HG03025 (cell line): ENCODE results near the gene MOB1B.
A peak's percentile ranks its signal among the peaks of the same experiment; 100 is the strongest.
"Not testable (repeated sequence)": the region's sequence is repeated elsewhere in the genome, so short reads cannot be mapped to it uniquely, and the experiment has no call there.

Experiments
- ATAC-seq: cut with Tn5 transposase; IDR thresholded peaks from one replicate; pipeline ENCODE4 v1.9.1; 2021; ENCODE audit warnings: mild to moderate bottlenecking, moderate library complexity; ENCODE audit not compliant: unreplicated experiment, low FRiP score

The MOB1B gene

DNA sequence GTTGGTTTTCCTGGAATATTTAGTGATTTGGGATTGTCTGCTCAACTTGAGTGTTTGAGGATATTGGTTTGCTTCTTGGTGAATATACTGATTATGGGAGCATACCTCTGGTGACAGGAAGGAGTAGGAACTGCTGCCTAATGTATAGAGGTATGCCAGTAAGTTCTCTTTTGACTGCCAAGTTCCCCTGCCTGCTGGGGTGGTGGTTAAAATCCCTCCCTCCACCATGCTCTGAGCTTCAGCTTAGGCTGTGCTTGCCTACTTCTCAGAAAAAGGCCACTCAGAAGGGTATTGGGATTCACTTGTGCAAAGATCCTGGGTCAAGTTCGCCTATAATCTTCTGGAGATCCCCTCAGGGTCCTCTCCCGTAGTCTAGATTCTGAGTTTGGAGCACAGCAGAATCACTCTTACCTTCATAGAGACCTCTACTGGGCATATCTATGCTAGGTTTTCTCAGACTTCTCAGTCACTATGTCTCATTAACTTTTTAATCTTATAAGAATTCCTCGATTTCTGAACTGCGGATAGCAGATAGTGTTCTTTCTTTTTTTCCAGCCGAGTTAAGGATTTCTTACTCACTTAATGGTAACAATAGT, 46.6 kb downstream of the MOB1B start:
- ATAC-seq, result no peak

DNA sequence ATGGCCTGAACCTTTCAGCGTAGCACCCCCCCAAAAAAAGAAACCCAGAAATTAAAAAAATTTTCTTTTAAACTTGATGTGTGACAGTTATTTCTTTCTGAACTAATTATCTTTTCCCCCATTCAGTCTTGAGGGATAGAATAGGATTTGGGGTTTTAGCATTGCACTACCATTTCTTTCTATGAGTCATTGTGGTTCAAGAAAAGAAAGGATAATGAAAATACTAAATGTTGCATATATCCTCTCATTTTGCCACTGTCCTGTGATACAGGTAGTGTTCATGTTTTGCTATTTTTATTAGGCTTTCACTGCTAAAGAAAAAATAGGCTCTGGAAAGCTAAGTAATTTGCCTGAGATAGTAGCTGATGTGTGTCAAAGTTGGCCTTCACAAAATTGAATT, 51.9 kb downstream of the MOB1B start:
- no peak for ATAC-seq

DNA sequence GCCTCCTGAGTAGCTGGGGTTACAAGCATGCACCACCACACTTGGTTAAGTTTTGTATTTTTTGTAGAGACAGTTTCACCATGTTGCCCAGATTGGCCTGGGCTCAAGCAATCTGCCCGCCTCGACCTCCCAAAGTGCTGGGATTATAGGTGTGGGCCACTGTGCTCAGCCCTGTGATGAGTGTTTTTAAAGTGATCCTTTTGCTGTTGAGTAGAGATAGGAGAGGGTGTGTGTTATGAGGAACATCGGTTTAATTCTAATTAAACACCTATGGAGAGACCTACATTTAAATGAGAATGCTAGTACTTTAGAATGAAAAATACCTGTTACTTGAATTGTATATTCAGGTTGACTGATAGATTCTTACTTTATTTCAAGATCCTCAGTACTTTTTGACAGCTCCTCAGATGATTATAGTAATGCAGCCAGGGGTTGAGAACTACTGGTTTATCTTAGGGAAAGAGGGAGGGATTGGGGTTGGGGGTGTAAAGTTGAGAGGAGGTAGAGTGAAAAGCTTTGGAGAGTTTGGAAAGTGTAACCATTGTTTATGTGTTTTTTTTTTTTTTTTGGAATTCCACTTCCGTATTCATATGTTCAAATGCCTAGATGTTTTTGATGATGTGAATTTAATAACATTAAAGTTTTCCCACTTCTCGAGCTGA, 54.5 kb downstream of the MOB1B start:
- no peak for ATAC-seq

DNA sequence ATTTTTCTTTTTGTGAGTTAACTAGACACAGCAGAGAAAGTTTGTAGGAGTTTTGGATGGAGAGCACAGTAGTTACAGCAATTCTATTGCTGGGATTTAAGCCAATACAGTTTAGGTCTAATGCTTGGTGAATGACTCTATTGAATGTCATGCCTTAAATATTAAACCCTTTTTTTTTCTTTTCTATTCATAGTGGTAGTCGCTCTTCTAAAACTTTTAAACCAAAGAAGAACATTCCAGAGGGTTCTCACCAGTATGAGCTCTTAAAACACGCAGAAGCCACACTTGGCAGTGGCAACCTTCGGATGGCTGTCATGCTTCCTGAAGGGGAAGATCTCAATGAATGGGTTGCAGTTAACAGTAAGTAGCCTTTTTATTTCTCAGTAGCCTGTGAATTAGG, 56.5 kb downstream of the MOB1B start:
- ATAC-seq, result no peak

DNA sequence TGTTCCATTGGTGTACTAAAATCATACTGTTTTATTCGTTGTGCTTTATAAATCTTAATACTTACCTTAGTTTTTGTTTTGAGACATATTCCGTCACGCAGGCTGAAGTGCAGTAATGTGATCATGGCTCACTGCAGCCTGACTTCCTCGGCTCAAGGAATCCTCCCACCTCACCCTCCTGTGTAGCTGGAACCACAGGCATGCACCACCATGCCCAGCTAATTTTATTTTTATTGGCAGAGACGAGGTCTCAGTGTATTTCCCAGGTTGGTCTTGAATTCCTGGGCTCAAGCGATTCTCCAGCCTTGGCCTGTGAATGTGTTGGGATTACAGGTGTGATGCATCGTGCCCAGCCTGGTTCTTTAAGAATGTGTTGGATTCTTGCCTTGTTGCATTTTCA, 66.9 kb downstream of the MOB1B start:
- no peak for ATAC-seq

DNA sequence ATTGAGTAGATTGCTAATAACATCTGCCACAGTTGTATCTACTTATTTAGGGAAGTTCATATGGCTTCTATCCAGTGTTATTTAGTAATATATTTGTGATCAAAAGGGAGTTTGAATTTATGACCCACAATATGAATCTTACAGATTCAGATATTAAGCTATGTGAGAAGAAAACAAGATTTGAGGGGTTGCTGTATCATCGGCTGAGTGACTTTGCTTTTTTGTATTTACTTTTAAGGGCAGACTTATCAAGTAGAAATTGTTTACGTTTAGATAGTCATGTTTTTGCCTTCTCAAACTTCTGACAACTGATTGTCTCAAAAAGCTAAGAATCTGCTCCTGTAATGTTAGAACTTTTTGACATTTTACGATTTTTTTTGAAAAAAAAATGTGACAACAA, 74.1 kb downstream of the MOB1B start:
- no peak for ATAC-seq

DNA sequence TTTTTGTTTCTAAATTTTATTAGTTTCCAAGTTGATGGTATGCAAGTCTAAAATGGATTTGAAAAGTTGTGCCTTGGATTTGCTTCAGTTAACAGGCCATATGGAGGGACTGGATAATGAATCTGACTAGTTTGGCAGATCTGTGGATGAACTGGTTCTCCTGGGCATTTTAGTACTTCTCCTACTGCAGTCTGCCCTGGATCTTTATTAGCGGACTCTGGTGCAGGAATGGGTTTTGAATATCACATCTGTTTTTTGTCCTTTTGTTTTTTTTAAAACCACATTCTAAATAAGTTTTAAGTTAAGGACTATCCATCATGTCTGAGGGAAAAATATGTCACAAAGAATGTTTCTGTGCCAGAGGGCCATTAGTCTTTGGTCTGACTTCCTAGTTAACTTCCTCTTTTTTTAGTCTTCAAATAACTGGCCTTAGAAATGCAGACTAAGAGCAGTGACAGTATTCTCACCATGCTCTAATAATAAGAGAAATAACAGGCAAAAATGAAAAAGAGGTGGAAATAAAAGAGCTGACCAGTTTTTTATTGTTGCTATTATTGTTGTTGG, 77.4 kb downstream of the MOB1B start:
- ATAC-seq, result no peak

DNA sequence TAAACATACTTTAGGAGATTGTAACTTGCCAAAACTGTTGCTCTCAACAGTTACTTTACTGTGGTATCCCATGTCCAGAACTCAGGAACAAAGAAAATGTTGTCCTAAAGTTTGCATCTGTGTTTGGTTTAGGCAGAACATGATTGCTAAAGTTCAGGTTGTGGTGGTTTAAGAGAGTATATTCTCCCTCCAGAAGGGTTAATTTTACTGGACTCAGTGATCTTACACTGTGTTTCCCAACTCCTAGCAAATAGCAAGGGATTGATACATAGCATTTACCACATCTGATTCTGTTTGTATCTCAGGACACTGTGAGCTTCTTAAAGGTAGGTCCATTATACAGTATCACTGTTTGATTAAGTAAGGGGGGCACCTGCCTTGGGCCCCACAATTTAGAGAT, 78.0 kb downstream of the MOB1B start:
- no peak for ATAC-seq

DNA sequence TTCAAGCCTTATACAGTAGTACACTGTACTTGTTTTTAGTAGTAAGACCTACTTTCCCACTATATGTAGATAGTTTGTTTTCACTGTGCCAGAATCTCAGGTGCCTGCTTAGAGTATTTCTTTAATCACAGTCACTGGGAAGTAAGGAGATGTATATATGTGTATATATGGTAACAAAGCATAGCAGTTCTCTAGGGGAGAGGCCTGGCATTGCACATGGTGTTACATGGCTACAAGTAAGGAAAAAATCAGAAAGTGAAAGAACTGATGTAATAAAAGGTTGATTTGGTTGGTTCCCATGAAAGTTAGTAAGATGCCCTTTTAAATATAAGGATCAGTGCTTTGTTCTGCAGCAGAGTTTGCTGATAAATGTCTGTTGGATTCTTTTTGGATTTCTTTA, 81.9 kb downstream of the MOB1B start:
- no peak for ATAC-seq

DNA sequence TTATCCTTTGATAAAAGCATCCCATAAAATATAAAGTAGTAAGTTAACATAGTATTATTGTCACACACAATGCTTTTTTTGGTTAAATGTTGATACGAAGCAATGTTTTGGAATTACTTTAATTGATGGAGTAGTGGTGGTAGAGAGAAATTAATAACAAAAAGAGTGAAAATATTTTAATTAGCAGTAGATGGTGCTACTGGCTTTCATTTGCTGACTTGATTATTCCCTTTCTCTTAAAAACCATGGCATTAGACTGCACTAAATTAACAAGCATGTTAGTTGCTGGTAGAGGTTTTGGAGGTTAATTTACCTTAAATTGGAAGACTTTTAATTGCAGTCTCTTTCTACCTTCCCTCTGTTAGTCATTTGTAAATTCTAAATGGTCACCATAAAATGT, 82.4 kb downstream of the MOB1B start:
- no peak for ATAC-seq

DNA sequence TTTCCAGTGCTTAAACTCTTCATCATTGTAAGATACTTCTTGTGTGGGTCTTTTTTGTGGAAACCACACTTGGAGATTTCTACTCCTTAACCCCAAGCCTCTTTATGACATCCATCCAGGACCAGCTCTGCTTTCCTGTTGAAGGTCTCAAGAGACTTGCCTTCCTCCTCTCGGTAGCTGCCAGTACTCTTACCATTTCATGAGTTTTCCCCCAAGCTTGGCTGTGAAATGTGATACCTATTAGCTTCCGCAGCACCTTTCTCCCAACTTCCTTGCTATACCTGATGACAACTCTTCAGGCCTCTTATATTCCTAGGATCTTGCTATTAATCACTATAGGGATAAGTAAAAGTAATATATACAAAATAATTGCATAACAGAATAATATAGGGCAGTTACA, 89.4 kb downstream of the MOB1B start:
- ATAC-seq, result no peak

DNA sequence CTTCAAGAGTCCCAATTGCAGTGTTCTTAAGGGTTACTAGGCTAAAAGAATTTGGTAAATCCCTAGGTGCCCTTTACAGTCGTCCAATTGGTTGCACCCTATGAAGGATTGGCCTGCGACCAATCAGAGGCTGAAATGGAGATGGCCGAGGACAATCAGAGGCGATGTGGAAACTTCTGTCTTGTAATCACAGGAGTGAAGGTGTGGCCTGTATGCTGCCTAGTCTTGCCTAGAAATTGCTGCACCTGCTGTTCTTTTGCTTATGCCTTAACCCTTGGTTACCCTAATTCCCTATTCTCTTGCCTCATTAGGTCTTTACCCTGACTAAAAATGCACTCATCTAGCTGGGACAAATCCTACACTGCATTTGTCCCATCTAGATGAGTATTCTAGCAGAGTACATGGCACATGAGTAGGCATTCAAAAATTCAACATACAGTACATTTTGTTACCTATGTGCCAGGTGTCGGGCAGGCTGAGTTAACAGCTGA, 90.3 kb downstream of the MOB1B start:
- ATAC-seq, result no peak

DNA sequence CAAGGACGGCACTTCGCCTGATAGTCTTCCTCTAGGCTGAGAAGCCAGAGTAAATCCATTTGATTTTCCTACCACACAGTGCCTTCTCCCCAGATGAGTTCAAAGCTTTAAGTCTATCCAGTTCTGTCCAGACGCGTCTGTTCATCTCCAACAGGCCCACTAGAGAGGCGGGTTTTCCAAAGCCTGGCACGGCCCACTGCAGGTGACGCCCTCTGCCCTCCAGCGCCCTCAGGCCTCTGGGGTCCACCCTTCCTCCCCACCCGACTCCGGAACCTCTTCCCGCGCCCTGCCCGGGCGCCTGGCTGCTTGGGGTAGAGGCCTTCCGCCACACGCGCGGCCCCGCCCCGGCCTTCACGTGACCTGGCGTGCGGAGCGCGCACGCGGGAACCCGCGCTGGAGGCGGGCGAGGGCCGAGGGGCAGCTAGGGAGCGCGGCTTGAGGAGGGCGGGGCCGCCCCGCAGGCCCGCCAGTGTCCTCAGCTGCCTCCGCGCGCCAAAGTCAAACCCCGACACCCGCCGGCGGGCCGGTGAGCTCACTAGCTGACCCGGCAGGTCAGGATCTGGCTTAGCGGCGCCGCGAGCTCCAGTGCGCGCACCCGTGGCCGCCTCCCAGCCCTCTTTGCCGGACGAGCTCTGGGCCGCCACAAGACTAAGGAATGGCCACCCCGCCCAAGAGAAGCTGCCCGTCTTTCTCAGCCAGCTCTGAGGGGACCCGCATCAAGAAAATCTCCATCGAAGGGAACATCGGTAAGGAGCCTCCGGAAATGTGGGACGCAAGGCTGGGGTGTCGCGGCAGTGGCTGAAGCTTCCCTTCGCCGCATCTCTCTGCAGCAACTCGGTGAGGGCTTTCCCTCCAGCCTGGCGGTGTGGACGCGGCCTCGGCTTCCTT, 91.3 kb downstream of the MOB1B start, which contains the start of gene DCK:
Gene DCK (plus strand): TSS at position 469 of the 888 bp plus-strand sequence. CDS start 187 bp downstream, at position 656.
- ATAC-seq, result peak; percentile 86

DNA sequence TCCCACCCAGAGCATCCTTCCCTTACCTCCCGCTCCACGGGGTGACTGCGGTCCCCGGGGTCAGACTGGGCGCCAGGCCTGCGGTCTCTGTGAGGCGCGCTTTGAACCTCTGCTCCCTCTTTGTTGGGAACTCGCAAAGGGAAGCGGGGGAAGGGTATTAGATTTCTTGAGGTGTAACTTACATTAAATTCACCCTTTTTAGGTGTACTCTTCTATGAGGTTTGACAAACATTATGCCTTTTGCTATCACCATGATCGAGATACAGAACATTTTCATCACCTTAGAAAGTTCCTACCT, 91.8 kb downstream of the MOB1B start:
- peak; percentile 8 for ATAC-seq

DNA sequence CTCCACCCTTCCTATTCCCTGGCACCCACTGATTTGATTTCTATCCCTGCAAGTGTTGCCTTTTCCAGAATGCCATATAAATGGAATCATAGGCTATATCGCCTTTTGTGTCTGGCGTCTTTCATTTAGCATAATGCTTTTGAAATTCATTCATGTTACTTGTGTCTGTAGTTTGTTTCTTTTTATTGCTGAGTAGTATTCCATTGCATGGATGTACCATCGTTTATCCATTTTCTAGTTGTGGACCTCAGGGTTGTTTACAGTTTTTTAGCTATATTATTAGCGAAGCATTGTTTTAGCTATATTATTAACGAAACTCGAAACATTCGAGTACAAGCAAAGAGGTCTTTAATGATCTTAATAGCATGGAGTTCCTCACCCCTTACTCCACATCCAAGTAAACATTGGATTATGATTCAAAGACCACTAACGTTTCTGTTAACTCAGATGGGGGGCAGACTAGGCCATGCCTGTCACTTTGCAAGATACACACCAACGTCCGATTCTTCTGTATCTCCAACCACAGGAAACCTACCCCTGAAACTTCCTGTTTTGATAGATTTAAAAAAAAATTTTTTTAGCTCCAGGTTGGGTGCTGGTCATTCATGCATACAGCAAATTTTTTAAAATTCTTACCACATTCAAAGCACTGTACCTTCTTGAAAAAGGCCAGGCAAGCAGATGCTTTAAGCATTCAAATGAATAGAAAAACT, 92.4 kb downstream of the MOB1B start:
- peak; percentile 21 for ATAC-seq

DNA sequence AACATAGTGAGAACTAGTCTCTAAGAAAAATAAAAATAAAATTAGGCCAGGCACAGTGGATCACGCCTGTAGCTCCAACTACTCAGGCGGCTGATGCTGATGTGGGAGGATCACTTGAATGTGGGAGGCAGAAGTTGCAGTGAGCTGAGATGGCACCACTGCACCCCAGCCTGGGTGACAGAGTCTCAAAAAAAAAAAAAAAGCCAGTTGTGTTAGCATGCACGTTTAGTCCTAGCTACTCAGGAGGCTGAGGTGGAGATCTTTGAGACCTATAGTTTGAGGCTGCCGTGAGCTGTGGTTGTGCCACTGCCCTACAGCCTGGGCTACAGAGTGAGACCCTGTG, 93.8 kb downstream of the MOB1B start:
- ATAC-seq, result no peak

DNA sequence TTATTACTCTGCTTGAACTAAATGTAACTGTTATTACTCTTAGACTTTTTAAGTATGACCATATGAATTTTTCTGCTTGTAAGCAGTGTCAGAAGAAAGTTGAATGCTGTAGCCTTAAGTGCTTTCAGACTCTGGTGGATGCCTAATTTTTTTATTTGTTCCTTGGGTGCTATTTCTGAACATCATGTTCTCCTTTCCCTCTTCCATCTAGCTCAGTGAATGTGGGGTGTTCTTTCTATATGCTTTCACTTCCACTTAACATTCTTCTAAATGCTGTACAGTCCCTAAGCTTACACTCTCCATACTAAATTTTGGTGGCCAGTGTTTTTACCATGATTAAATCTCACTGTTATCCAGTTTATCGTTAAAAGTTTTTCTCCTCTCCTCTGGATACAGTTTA, 94.9 kb downstream of the MOB1B start:
- ATAC-seq, result no peak

DNA sequence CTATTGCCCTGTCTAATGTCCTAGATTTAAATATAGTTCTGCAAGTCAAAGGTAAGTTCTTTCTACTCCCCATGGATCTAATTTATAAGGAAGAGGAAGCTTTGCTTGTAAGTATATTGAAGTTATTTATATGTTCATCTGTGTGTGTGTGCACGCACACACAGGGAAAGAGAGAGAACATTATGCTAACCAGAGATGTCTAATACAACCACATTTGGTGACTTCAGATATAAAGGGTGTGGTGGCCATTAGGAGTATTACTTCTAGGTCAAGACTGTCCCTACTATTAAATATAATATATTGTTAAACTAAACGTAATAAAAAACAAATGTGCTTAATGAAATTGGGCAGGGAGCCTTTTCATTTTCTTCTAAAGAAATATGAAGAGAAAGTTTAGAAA, 95.4 kb downstream of the MOB1B start:
- no peak for ATAC-seq

DNA sequence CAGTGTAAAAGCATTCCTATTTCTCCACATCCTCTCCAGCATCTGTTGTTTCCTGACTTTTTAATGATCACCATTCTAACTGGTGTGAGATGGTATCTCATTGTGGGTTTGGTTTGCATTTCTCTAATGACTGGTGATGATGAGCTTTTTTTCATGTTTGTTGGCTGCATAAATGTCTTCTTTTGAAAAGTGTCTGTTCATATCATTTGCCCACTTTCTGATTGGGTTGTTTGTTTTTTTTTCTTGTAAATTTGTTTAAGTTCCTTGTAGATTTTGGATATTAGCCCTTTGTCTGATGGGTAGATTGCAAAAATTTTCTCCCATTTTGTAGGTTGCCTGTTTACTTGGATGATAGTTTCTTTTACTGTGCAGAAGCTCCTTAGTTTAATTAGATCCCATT, 97.5 kb downstream of the MOB1B start:
- not testable (repeated sequence) for ATAC-seq

DNA sequence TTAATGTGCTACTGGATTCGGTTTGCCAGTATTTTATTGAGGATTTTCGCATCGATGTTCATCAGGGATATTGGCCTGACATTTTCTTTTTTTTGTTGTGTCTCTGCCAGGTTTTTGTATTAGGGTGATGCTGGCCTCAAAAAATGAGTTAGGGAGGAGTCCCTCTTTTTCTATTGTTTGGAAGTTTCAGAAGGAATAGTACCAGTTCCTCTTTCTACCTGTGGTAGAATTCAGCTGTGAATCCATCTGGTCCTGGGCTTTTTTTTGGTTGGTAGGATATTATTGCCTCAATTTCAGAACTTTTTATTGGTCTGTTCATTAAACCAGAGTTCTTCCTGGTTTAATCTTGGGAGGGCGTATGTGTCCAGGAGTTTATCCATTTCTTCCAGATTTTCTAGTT, 99.2 kb downstream of the MOB1B start:
- not testable (repeated sequence) for ATAC-seq
